Thyroid gland (tissue), 4 donors: ENCODE measurements around the gene RPS15. TPM values are rescaled to one million over a fixed set of nuclear protein-coding genes. Genes with fewer than 3 reads are reported as not detected.

Experiments
- DNase-seq, 2 donors: peaks; one replicate each; pipeline ENCODE4 v3.0.0-alpha.2; 2019
- H3K27ac ChIP-seq, 3 donors: fragments of 200-600 bp; sonication (generic); 1 replicate in 2 of 3; 2 replicates in 1 of 3; pipeline ENCODE4 v1.5.1; 2016 to 2019; ENCODE audit warnings: mild to moderate bottlenecking in 1 of 3, moderate library complexity in 1 of 3
- H3K27me3 ChIP-seq: fragments of 200-600 bp; sonication (generic); one replicate; pipeline ENCODE4 v1.5.1; 2019
- H3K36me3 ChIP-seq, 2 donors: fragments of 200-600 bp; sonication (generic); one replicate each; pipeline ENCODE4 v1.5.1; 2016 to 2019
- H3K4me1 ChIP-seq, 2 donors: fragments of 200-600 bp; sonication (generic); one replicate each; pipeline ENCODE4 v1.5.1; 2017 to 2019
- H3K4me3 ChIP-seq, 3 donors: fragments of 200-600 bp; sonication (generic); replicated peaks in 1 of 3; 1 replicate in 2 of 3; 2 replicates in 1 of 3; pipeline ENCODE4 v1.5.1; 2016; ENCODE audit warnings: mild to moderate bottlenecking in 1 of 3
- H3K9me3 ChIP-seq: fragments of 200-600 bp; sonication (generic); one replicate; pipeline ENCODE4 v1.5.1; 2017
- CTCF ChIP-seq, 6 experiments: fragments of 200-600 bp in 3 of 6; fragments of 450-650 bp in 3 of 6; sonication (generic) in 3 of 6; IDR thresholded peaks; one replicate each; pipeline ENCODE4 v1.5.1; 2016 to 2019; ENCODE audit warnings: antibody characterized with exemption in 6 of 6, mild to moderate bottlenecking in 2 of 6, inconsistent platforms in 1 of 6, moderate library complexity in 1 of 6
- POLR2A ChIP-seq, 2 donors: fragments of 450-650 bp; IDR thresholded peaks; one replicate each; pipeline ENCODE4 v1.6.1; 2017; ENCODE audit warnings: antibody characterized with exemption in 2 of 2, mild to moderate bottlenecking in 2 of 2, moderate library complexity in 1 of 2
- WGBS, 2 donors: methylation state at CpG; one replicate each; pipeline ENCODE4 v1.1.5; 2017; 5-methylcytosine and 5-hydroxymethylcytosine counted together
- intact Hi-C: fragments of 100-400 bp; cut with DNase I; formaldehyde crosslinking; loops from one replicate; pipeline ENCODE4 v1.15.1; 2023
- total RNA-seq, 4 donors: library from RNA; depleted of rRNA; stranded (reverse); fragments of >200 nt; gene quantifications; one replicate each; pipeline ENCODE4 v1.2.3, GENCODE V29; 2016

The RPS15 gene
- total RNA-seq, 4 donors from 2014 or later = 1,760 to 2,977 (median 2,488) TPM

GRCh38 chr19:1449467-1450442, 11.6 kb downstream of the RPS15 start, which contains the start of gene APC2:
APC2 (plus strand) TSS chr19:1450121; CDS start chr19:1453002, 2,881 bp downstream.
- WGBS, 2 donors = 15 to 22% methylated on average over 4 to 19 of the region's 74 CpGs
- Histone ChIP-seq H3K9me3 (no peaks in the 10 kb centered on the region), H3K27ac (no peak within 1 kb of the TSS), H3K4me1 (peaks cover 11 to 37% of the 10 kb centered on the region in 2 donors), H3K4me3 (no peak within 1 kb of the TSS), H3K27me3 (peaks cover 48% of the 10 kb centered on the region), H3K36me3 (no peaks in the 10 kb centered on the region)
- intact Hi-C loops = no loop called here
- TF ChIP-seq POLR2A (IDR thresholded peaks at IDR 0.05) (no peak), CTCF (IDR thresholded peaks at IDR 0.05) (no peak)
- no peak for DNase-seq

GRCh38 chr19:1450735-1451731, 12.8 kb downstream of the RPS15 start:
- WGBS, 2 donors = 55 to 72% methylated on average over 17 to 18 of the region's 22 CpGs
- intact Hi-C loops = no loop called here
- Histone ChIP-seq H3K27ac (no peak overlapping the region), H3K9me3 (no peaks in the 10 kb centered on the region), H3K27me3 (peaks cover 45% of the 10 kb centered on the region), H3K4me3 (no peak overlapping the region), H3K36me3 (no peaks in the 10 kb centered on the region), H3K4me1 (peaks cover 5 to 24% of the 10 kb centered on the region in 2 donors)
- no peak for TF ChIP-seq CTCF (IDR thresholded peaks at IDR 0.05)
- TF ChIP-seq POLR2A (IDR thresholded peaks at IDR 0.05) = no peak
- no peak for DNase-seq

- intact Hi-C loops = no loop called here
- DNase-seq = no peak
- Histone ChIP-seq H3K9me3 (no peaks in the 10 kb centered on the region), H3K36me3 (no peaks in the 10 kb centered on the region), H3K27ac (no peak overlapping the region), H3K4me1 (peaks cover 5 to 18% of the 10 kb centered on the region in 2 donors), H3K4me3 (no peak overlapping the region), H3K27me3 (peaks cover 41% of the 10 kb centered on the region)
- 17 to 32% methylated on average over 26 to 33 of the region's 39 CpGs for WGBS, 2 donors
- TF ChIP-seq CTCF (IDR thresholded peaks at IDR 0.05) (no peak), POLR2A (IDR thresholded peaks at IDR 0.05) (no peak)
Measured at GRCh38 chr19:1451916-1452801, 14.0 kb downstream of the RPS15 start.

- TF ChIP-seq CTCF (IDR thresholded peaks at IDR 0.05) (no peak), POLR2A (IDR thresholded peaks at IDR 0.05) (no peak)
- Histone ChIP-seq H3K4me1 (peaks cover 5 to 18% of the 10 kb centered on the region in 2 donors), H3K4me3 (no peak overlapping the region), H3K9me3 (no peaks in the 10 kb centered on the region), H3K36me3 (no peaks in the 10 kb centered on the region), H3K27ac (no peak overlapping the region), H3K27me3 (peaks cover 34% of the 10 kb centered on the region)
- WGBS, 2 donors = 57 to 63% methylated on average over 10 to 13 of the region's 30 CpGs
- no peak for DNase-seq
- intact Hi-C loops = no loop called here
Measured at GRCh38 chr19:1452802-1453524, 14.8 kb downstream of the RPS15 start.
